PC-9 (cell line): ENCODE measurements around the gene ST6GALNAC3.

Experiments
- CTCF ChIP-seq: fragments of 200-600 bp; sonication (generic); conservative IDR thresholded peaks from 2 replicates; pipeline ENCODE4 v1.6.1; 2017; ENCODE audit warnings: mixed run types, antibody characterized with exemption, mild to moderate bottlenecking, moderate library complexity
- EZH2 ChIP-seq: fragments of 200-600 bp; sonication (generic); IDR thresholded peaks from 2 replicates; pipeline ENCODE4 v1.8.0; 2017; ENCODE audit warnings: antibody characterized with exemption, low read depth

- TF ChIP-seq CTCF (no peak), EZH2 (no peak)
These were observed 5.1 kb downstream of the ST6GALNAC3 start for GRCh38 chr1:76079475-76080227.
